ENCODE results near the gene SYT14. TPM values are rescaled to one million over a fixed set of nuclear protein-coding genes. Genes with fewer than 3 reads are reported as not detected.
A peak's percentile ranks its signal among the peaks of the same experiment; 100 is the strongest.
"Not testable (repeated sequence)": the region's sequence is repeated elsewhere in the genome, so short reads cannot be mapped to it uniquely, and the experiment has no call there.

Gene SYT14
- total RNA-seq: 0.10 and 0.16 TPM in 2 replicates
- long read RNA-seq, partial matches to known transcripts: 1 of 2 reads
- long read RNA-seq, other reads (novel, unspliced or antisense): 0 of 2 reads

DNA sequence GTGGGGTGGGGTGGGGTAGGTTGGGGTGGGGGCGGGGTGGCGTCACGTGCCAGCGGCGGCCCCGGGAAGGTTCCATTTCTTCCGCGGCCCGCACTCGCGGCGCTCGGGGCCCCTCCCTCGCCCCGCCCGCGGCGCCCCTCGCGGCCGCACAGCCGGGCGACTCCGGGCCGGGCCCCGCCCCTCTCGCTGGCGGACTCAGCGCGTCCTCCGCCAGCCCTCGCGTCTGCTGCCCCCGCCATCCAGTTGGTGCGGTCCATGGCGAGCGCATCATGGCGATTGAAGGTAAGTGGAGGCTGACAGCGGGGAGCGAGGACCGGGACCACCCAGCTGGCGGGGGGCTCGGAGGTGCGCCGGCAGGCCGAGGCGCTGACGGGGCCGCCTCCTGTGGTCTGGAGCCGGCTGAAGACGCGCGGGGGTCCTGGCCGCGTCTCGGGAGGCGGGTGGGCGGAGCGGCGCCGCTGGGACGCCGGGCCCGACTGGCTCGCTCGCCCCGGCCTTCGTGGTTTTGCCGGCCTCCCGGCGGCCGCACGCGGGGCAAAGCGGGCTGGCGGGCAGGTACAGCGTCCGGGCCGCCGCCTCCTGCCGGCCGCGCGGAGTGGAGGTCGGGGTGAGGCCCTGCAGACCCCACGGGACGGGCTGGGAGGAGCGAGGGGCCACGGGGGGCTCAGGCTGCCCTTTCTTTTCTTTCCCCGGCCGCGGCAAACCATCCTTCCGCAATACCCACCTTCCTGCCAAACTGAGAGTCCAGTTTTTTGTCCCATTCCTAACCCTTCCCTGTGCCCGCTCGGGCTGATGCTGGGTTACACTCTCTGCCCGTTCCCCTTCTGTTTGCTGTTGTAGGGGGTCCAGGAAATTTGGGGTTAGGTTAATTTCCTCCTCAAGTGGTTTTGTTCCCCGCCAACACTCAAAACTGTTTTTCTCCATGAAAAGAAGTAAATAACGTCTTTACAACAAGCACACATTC lies at the start of gene SYT14:
Gene SYT14, plus strand, starts transcription at position 222 of the 964 bp plus-strand sequence. Its CDS starts 48 bp downstream, at position 270.
- peaks cover 58% of the 10 kb centered on the region for H3K27me3 Mint-ChIP-seq (ENCODE audit: unreplicated experiment)
- H3K4me3 Mint-ChIP-seq (ENCODE audit: unreplicated experiment): peak within 1 kb of the TSS; percentile 67
- H3K9me3 Mint-ChIP-seq (ENCODE audit: unreplicated experiment): no peaks in the 10 kb centered on the region
- no peak for DNase-seq (ENCODE audit: extremely low spot score, unreplicated experiment)
- no peak within 1 kb of the TSS for H3K27ac Mint-ChIP-seq (ENCODE audit: unreplicated experiment)
- TF ChIP-seq, protein P1, sequence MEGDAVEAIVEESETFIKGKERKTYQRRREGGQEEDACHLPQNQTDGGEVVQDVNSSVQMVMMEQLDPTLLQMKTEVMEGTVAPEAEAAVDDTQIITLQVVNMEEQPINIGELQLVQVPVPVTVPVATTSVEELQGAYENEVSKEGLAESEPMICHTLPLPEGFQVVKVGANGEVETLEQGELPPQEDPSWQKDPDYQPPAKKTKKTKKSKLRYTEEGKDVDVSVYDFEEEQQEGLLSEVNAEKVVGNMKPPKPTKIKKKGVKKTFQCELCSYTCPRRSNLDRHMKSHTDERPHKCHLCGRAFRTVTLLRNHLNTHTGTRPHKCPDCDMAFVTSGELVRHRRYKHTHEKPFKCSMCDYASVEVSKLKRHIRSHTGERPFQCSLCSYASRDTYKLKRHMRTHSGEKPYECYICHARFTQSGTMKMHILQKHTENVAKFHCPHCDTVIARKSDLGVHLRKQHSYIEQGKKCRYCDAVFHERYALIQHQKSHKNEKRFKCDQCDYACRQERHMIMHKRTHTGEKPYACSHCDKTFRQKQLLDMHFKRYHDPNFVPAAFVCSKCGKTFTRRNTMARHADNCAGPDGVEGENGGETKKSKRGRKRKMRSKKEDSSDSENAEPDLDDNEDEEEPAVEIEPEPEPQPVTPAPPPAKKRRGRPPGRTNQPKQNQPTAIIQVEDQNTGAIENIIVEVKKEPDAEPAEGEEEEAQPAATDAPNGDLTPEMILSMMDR (IDR thresholded peaks at IDR 0.05): peak; percentile 7
- H3K4me1 Mint-ChIP-seq (ENCODE audit: unreplicated experiment): peaks cover 9% of the 10 kb centered on the region
- H3K36me3 Mint-ChIP-seq (ENCODE audit: unreplicated experiment): no peaks in the 10 kb centered on the region

DNA sequence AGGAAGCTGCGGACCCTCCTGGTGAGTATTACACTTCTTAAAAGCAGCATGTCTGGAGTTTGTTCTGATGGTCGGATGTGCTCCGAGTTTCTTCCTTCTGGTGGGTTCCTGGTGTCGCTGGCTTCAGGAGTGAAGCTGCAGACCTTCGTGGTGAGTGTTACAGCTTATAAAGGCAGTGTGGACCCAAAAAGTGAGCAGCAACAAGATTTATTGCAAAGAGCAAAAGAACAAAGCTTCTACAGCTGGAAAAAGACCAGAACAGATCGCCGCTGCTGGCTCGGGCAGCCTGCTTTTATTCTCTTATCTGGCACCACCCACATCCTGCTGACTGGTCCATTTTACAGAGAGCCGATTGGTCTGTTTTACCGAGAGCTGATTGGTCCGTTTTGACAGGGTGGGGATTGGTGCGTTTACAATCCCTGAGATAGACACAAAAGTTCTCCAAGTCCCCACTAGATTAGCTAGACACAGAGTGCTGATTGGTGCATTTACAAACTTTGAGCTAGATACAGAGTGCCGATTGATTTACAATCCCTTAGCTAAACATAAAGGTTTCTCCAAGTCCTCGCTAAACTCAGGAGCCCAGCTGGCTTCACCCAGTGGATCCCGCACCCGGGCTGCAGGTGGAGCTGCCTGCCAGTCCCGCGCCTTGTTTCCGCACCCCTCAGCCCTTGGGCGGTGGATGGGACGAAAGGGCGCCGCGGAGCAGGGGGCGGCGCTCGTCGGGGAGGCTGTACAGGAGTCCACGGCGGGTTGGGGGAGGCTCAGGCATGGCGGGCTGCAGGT lies 49.5 kb upstream of the SYT14 start:
- not testable (repeated sequence) for H3K9me3 Mint-ChIP-seq (ENCODE audit: unreplicated experiment); H3K4me3 Mint-ChIP-seq (ENCODE audit: unreplicated experiment); H3K36me3 Mint-ChIP-seq (ENCODE audit: unreplicated experiment); H3K27me3 Mint-ChIP-seq (ENCODE audit: unreplicated experiment); DNase-seq (ENCODE audit: extremely low spot score, unreplicated experiment); H3K27ac Mint-ChIP-seq (ENCODE audit: unreplicated experiment)
- peaks cover 33% of the 10 kb centered on the region for H3K4me1 Mint-ChIP-seq (ENCODE audit: unreplicated experiment)

DNA sequence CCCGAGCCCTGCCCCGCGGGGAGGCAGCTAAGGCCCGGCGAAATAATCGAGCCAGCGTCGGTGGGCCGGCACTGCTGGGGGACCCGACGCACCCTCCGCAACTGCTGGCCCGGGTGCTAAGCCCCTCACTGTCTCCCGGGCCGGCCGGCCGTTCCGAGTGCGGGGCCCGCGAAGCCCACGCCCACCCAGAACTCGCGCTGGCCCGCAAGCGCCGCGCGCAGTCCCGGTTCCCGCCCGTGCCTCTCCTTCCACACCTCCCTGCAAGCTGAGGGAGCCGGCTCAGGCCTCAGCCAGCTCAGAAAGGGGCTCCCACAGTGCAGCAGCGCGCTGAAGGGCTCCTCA lies 49.0 kb upstream of the SYT14 start:
- Mint-ChIP-seq H3K4me3 (ENCODE audit: unreplicated experiment) (no peak overlapping the region), H3K27ac (ENCODE audit: unreplicated experiment) (no peak overlapping the region), H3K9me3 (ENCODE audit: unreplicated experiment) (no peaks in the 10 kb centered on the region), H3K4me1 (ENCODE audit: unreplicated experiment) (peaks cover 28% of the 10 kb centered on the region), H3K27me3 (ENCODE audit: unreplicated experiment) (no peaks in the 10 kb centered on the region), H3K36me3 (ENCODE audit: unreplicated experiment) (no peaks in the 10 kb centered on the region)
- TF ChIP-seq, protein P1 (IDR thresholded peaks at IDR 0.05): no peak
- no peak for DNase-seq (ENCODE audit: extremely low spot score, unreplicated experiment)

DNA sequence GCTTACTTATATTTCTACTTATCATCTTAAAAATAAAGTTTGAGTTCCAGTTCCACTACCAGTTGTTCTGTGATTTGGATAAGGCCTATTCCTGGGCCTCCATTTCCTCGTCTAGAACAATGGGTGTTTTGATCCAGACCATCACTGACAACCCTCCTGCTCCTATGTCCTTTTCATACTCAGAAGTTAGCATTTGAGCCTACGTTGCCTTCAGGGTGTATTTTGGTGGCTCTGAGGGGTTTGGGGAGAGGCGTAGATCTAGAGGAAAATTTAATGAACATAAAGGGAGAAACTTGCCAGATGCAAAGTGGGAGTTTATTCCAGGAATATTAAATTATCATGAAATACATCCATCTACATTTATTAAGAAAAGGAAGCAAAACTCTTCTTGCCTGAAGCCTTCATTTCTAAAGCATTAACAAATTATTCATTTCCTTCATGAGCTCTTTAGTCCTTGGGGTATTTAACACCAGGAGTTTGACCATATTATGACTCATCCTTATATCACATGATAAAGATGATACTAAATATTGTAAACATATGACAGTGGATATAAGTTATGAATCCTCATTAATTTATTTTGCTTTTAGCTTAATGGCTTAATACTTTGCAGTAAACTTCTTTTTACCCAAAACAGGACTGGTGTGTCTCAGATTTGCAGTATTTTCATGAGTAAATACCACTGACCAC lies 47.2 kb upstream of the SYT14 start:
- Mint-ChIP-seq H3K27ac (ENCODE audit: unreplicated experiment) (peak overlapping the region; percentile 2), H3K4me1 (ENCODE audit: unreplicated experiment) (peaks cover 15% of the 10 kb centered on the region), H3K9me3 (ENCODE audit: unreplicated experiment) (no peaks in the 10 kb centered on the region), H3K36me3 (ENCODE audit: unreplicated experiment) (no peaks in the 10 kb centered on the region), H3K27me3 (ENCODE audit: unreplicated experiment) (no peaks in the 10 kb centered on the region), H3K4me3 (ENCODE audit: unreplicated experiment) (no peak overlapping the region)
- TF ChIP-seq, protein P1 (IDR thresholded peaks at IDR 0.05): no peak
- DNase-seq (ENCODE audit: extremely low spot score, unreplicated experiment): no peak

DNA sequence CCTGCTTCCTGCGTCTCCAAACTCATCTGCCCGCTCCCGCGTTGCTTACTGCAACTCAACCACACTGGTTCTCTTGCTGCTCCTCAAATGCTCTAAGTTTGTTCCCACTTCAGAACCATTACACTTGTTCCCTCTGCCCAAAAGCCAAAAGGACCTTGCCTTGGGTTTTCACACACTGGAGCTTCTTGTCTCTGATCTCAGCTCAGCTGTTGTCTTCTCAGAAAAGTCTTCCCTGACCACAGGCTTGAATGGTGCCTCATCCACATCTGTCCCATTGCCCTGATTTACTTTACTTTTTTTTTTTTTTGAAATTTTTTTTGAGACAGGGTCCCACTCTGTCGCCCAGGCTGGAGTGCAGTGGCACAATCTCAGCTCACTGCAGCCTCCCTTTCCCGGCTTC lies 44.3 kb upstream of the SYT14 start:
- TF ChIP-seq, protein P1 (IDR thresholded peaks at IDR 0.05): no peak
- Mint-ChIP-seq H3K9me3 (ENCODE audit: unreplicated experiment) (no peaks in the 10 kb centered on the region), H3K36me3 (ENCODE audit: unreplicated experiment) (no peaks in the 10 kb centered on the region), H3K4me1 (ENCODE audit: unreplicated experiment) (peaks cover 14% of the 10 kb centered on the region), H3K27me3 (ENCODE audit: unreplicated experiment) (no peaks in the 10 kb centered on the region), H3K4me3 (ENCODE audit: unreplicated experiment) (no peak overlapping the region), H3K27ac (ENCODE audit: unreplicated experiment) (no peak overlapping the region)
- DNase-seq (ENCODE audit: extremely low spot score, unreplicated experiment): no peak

Measured in osteocyte (in vitro differentiated cells).